GM11168 (cell line): ENCODE measurements around the gene ITGAE.
"Not testable (repeated sequence)": the region's sequence is repeated elsewhere in the genome, so short reads cannot be mapped to it uniquely, and the experiment has no call there.

Experiments used
- in situ Hi-C: fragments of 300-500 bp; cut with MboI; formaldehyde crosslinking; loops from one replicate; pipeline ENCODE4 v1.12.0; 2022; ENCODE audit warnings: low sequenced_read_pairs; ENCODE audit not compliant: unreplicated experiment

The ITGAE gene

GRCh38 chr17:3798273-3799180 lies 2.5 kb downstream of the ITGAE start:
- in situ Hi-C loops, result no loop called here

- in situ Hi-C loops, result no loop called here
These were observed 4.2 kb downstream of the ITGAE start for GRCh38 chr17:3796822-3797170.

GRCh38 chr17:3796110-3796821 lies 4.7 kb downstream of the ITGAE start:
- in situ Hi-C loops, result no loop called here

GRCh38 chr17:3795390-3796102 lies 5.4 kb downstream of the ITGAE start:
- in situ Hi-C loops, result no loop called here

GRCh38 chr17:3794557-3795389 lies 6.2 kb downstream of the ITGAE start:
- in situ Hi-C loops, result no loop called here

GRCh38 chr17:3794152-3794551 lies 6.8 kb downstream of the ITGAE start:
- in situ Hi-C loops, result not testable (repeated sequence)

- in situ Hi-C loops, result not testable (repeated sequence)
These were observed 7.7 kb downstream of the ITGAE start for GRCh38 chr17:3793258-3793657.

GRCh38 chr17:3792481-3792880 lies 8.5 kb downstream of the ITGAE start:
- in situ Hi-C loops, result no loop called here

- in situ Hi-C loops, result no loop called here
These were observed 12.8 kb downstream of the ITGAE start for GRCh38 chr17:3788200-3788599.

GRCh38 chr17:3785323-3785722 lies 15.7 kb downstream of the ITGAE start:
- in situ Hi-C loops, result not testable (repeated sequence)

GRCh38 chr17:3782751-3783150 lies 18.2 kb downstream of the ITGAE start:
- in situ Hi-C loops, result no loop called here

- in situ Hi-C loops, result no loop called here
These were observed 20.0 kb downstream of the ITGAE start for GRCh38 chr17:3780986-3781385.

- in situ Hi-C loops, result no loop called here
These were observed 23.4 kb downstream of the ITGAE start for GRCh38 chr17:3777366-3778120.

- in situ Hi-C loops, result no loop called here
These were observed 27.0 kb downstream of the ITGAE start for GRCh38 chr17:3773966-3774365.

GRCh38 chr17:3773511-3773910 lies 27.5 kb downstream of the ITGAE start:
- in situ Hi-C loops, result no loop called here

GRCh38 chr17:3772764-3773163 lies 28.2 kb downstream of the ITGAE start:
- in situ Hi-C loops, result no loop called here

- in situ Hi-C loops, result no loop called here
These were observed 29.8 kb downstream of the ITGAE start for GRCh38 chr17:3771140-3771539.

- in situ Hi-C loops, result no loop called here
These were observed 30.5 kb downstream of the ITGAE start for GRCh38 chr17:3770466-3770865.

- in situ Hi-C loops, result no loop called here
These were observed 32.2 kb downstream of the ITGAE start for GRCh38 chr17:3768769-3769168.
